Karpas-422 (cell line): ENCODE results near the gene IRX6. TPM values are rescaled to one million over a fixed set of nuclear protein-coding genes. Genes with fewer than 3 reads are reported as not detected.

Source experiments
- DNase-seq: peaks from one replicate; pipeline ENCODE4 v3.0.0-alpha.2; 2015
- H2AFZ ChIP-seq: fragments of 200-600 bp; sonication (generic); 2 replicates; pipeline ENCODE4 v1.6.1; 2014; ENCODE audit warnings: antibody characterized with exemption, low read length, mixed read lengths
- H3K27ac ChIP-seq: fragments of 200-600 bp; sonication (generic); 2 replicates; pipeline ENCODE4 v1.5.1; 2014; ENCODE audit warnings: mild to moderate bottlenecking, low read length, moderate library complexity
- H3K27me3 ChIP-seq: fragments of 200-600 bp; sonication (generic); 2 replicates; pipeline ENCODE4 v1.6.1; 2014; ENCODE audit warnings: low read length, mixed read lengths
- H3K36me3 ChIP-seq: fragments of 200-600 bp; sonication (generic); 2 replicates; pipeline ENCODE4 v1.6.1; 2014; ENCODE audit warnings: low read length, mixed read lengths; ENCODE audit not compliant: insufficient read depth
- H3K4me1 ChIP-seq: fragments of 200-600 bp; sonication (generic); 2 replicates; pipeline ENCODE4 v1.6.1; 2014; ENCODE audit warnings: mild to moderate bottlenecking, low read length, mixed read lengths
- H3K4me2 ChIP-seq: fragments of 200-600 bp; sonication (generic); 2 replicates; pipeline ENCODE4 v1.6.1; 2014; ENCODE audit warnings: low read length, low read depth, mild to moderate bottlenecking; ENCODE audit not compliant: poor library complexity, severe bottlenecking
- H3K4me3 ChIP-seq: fragments of 200-600 bp; sonication (generic); 2 replicates; pipeline ENCODE4 v1.5.1; 2014; ENCODE audit warnings: mild to moderate bottlenecking, antibody characterized with exemption, low read length, mixed read lengths
- H3K79me2 ChIP-seq: fragments of 200-600 bp; sonication (generic); 2 replicates; pipeline ENCODE4 v1.6.1; 2014; ENCODE audit warnings: mild to moderate bottlenecking, low read length, mixed read lengths
- H3K9ac ChIP-seq: fragments of 200-600 bp; sonication (generic); 2 replicates; pipeline ENCODE4 v1.6.0; 2014; ENCODE audit warnings: low read length
- H3K9me2 ChIP-seq: fragments of 200-600 bp; sonication (generic), shearing (Covaris generic); replicated peaks from 2 replicates; pipeline ENCODE4 v1.6.0; 2014; ENCODE audit warnings: mild to moderate bottlenecking, low read length, moderate library complexity; ENCODE audit not compliant: insufficient read depth
- H3K9me3 ChIP-seq: fragments of 300-700, 200-600 bp; sonication (generic); 2 replicates; pipeline ENCODE4 v1.6.1; 2014; ENCODE audit warnings: low read length, mixed read lengths
- H4K20me1 ChIP-seq: fragments of 200-600 bp; sonication (generic); 2 replicates; pipeline ENCODE4 v1.6.1; 2014; ENCODE audit warnings: mild to moderate bottlenecking, antibody characterized with exemption, low read length, low read depth; ENCODE audit not compliant: insufficient read depth
- total RNA-seq: library from RNA; depleted of rRNA; stranded (reverse); fragments of >200 nt; shearing (Covaris generic); gene quantifications from 2 replicates; pipeline ENCODE4 v1.2.3, GENCODE V29; 2014; ENCODE audit warnings: low replicate concordance

IRX6 gene
- total RNA-seq, 1 experiment from 2014 or later, result not detected

GRCh38 chr16:55283812-55284717 is 39.9 kb upstream of the IRX6 start:
- H3K4me3 ChIP-seq, result no peak overlapping the region
- no peaks in the 10 kb centered on the region for H3K36me3 ChIP-seq
- H3K4me1 ChIP-seq, result no peaks in the 10 kb centered on the region
- peaks cover 6% of the 10 kb centered on the region for H3K9me3 ChIP-seq
- H3K27me3 ChIP-seq, result no peaks in the 10 kb centered on the region
- no peak overlapping the region for H2AFZ ChIP-seq
- no peaks in the 10 kb centered on the region for H4K20me1 ChIP-seq
- H3K9ac ChIP-seq, result no peak overlapping the region
- H3K27ac ChIP-seq, result no peak overlapping the region
- DNase-seq, result no peak
- H3K4me2 ChIP-seq, result no peak overlapping the region
- H3K9me2 ChIP-seq, result no peaks in the 10 kb centered on the region
- no peaks in the 10 kb centered on the region for H3K79me2 ChIP-seq

- Histone ChIP-seq H3K36me3 (no peaks in the 10 kb centered on the region), H3K9ac (no peak overlapping the region), H4K20me1 (no peaks in the 10 kb centered on the region), H2AFZ (no peak overlapping the region), H3K27ac (no peak overlapping the region), H3K4me1 (no peaks in the 10 kb centered on the region), H3K9me3 (peaks cover 6% of the 10 kb centered on the region), H3K9me2 (no peaks in the 10 kb centered on the region), H3K4me2 (no peak overlapping the region), H3K4me3 (no peak overlapping the region), H3K27me3 (no peaks in the 10 kb centered on the region), H3K79me2 (no peaks in the 10 kb centered on the region)
- DNase-seq, result no peak
Measured at GRCh38 chr16:55284718-55285099, 39.3 kb upstream of the IRX6 start.

DNA sequence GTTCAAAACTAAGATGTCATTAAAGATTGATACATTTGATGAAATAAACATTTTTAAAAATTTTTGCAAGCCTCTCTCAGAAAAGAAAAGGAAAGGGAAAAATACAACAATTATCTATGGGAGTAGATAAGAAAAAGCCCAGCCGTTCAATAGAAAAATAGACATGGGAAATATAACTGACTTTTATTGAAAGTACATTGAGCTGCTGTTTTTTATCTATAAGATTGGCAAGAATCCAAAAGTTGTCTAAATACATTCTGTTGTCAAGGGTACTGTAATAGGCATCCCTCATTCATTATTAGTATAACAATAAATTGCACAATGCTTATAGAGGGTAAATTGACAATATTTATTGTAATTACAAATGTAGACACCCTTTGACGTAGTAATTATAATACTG is 38.4 kb upstream of the IRX6 start:
- Histone ChIP-seq H3K9me2 (no peaks in the 10 kb centered on the region), H2AFZ (no peak overlapping the region), H3K79me2 (no peaks in the 10 kb centered on the region), H3K9me3 (peaks cover 6% of the 10 kb centered on the region), H3K27me3 (no peaks in the 10 kb centered on the region), H3K9ac (no peak overlapping the region), H4K20me1 (no peaks in the 10 kb centered on the region), H3K36me3 (no peaks in the 10 kb centered on the region), H3K4me1 (no peaks in the 10 kb centered on the region), H3K4me3 (no peak overlapping the region), H3K4me2 (no peak overlapping the region), H3K27ac (no peak overlapping the region)
- no peak for DNase-seq

- peaks cover 6% of the 10 kb centered on the region for H3K9me3 ChIP-seq
- no peaks in the 10 kb centered on the region for H3K27me3 ChIP-seq
- no peaks in the 10 kb centered on the region for H4K20me1 ChIP-seq
- H3K4me1 ChIP-seq, result peaks cover 12% of the 10 kb centered on the region
- no peak overlapping the region for H3K4me3 ChIP-seq
- no peak overlapping the region for H3K9ac ChIP-seq
- H3K79me2 ChIP-seq, result no peaks in the 10 kb centered on the region
- H3K9me2 ChIP-seq, result no peaks in the 10 kb centered on the region
- H2AFZ ChIP-seq, result no peak overlapping the region
- no peak overlapping the region for H3K4me2 ChIP-seq
- no peak for DNase-seq
- H3K36me3 ChIP-seq, result no peaks in the 10 kb centered on the region
- H3K27ac ChIP-seq, result no peak overlapping the region
Measured at GRCh38 chr16:55289353-55289752, 34.6 kb upstream of the IRX6 start.

DNA sequence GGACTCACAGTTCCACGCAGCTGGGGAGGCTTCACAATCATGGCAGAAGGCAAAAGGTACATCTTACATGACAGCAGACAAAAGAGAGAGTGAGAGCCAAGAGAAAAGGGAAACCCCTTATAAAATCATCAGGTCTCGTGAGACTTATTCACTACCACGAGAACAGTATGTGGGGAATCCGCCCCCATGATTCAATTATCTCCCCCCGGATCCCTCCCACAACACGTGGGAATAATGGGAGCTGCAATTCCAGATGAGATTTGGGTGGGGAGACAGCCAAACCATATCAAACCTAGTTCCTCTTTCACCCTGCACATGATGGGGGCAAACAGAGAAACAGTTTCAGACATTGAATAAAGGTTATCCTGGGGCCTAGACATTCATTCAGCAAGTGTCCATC is 32.2 kb upstream of the IRX6 start:
- Histone ChIP-seq H3K9me2 (no peaks in the 10 kb centered on the region), H3K9ac (no peak overlapping the region), H3K9me3 (peaks cover 6% of the 10 kb centered on the region), H3K27me3 (no peaks in the 10 kb centered on the region), H3K4me3 (no peak overlapping the region), H3K36me3 (no peaks in the 10 kb centered on the region), H3K27ac (no peak overlapping the region), H3K79me2 (no peaks in the 10 kb centered on the region), H3K4me2 (no peak overlapping the region), H4K20me1 (no peaks in the 10 kb centered on the region), H2AFZ (no peak overlapping the region), H3K4me1 (peaks cover 12% of the 10 kb centered on the region)
- no peak for DNase-seq

GRCh38 chr16:55292491-55292890 is 31.5 kb upstream of the IRX6 start:
- no peaks in the 10 kb centered on the region for H4K20me1 ChIP-seq
- peaks cover 6% of the 10 kb centered on the region for H3K9me3 ChIP-seq
- no peak for DNase-seq
- H3K9me2 ChIP-seq, result no peaks in the 10 kb centered on the region
- H3K4me3 ChIP-seq, result no peak overlapping the region
- H3K79me2 ChIP-seq, result no peaks in the 10 kb centered on the region
- no peak overlapping the region for H3K27ac ChIP-seq
- no peaks in the 10 kb centered on the region for H3K36me3 ChIP-seq
- H3K4me2 ChIP-seq, result peak overlapping the region; percentile 18
- H3K27me3 ChIP-seq, result no peaks in the 10 kb centered on the region
- H3K9ac ChIP-seq, result peak overlapping the region; percentile 26; the same call in 1 of the 2 replicates
- H3K4me1 ChIP-seq, result peaks cover 12% of the 10 kb centered on the region
- no peak overlapping the region for H2AFZ ChIP-seq

- Histone ChIP-seq H3K9me2 (no peaks in the 10 kb centered on the region), H3K36me3 (no peaks in the 10 kb centered on the region), H3K9ac (no peak overlapping the region), H3K4me3 (no peak overlapping the region), H3K27me3 (no peaks in the 10 kb centered on the region; the same call in 1 of the 2 replicates), H4K20me1 (no peaks in the 10 kb centered on the region), H3K4me1 (peaks cover 12% of the 10 kb centered on the region), H3K27ac (no peak overlapping the region), H2AFZ (no peak overlapping the region), H3K79me2 (no peaks in the 10 kb centered on the region), H3K9me3 (no peaks in the 10 kb centered on the region), H3K4me2 (no peak overlapping the region)
- DNase-seq, result no peak
Measured at GRCh38 chr16:55294129-55294528, 29.9 kb upstream of the IRX6 start.

DNA sequence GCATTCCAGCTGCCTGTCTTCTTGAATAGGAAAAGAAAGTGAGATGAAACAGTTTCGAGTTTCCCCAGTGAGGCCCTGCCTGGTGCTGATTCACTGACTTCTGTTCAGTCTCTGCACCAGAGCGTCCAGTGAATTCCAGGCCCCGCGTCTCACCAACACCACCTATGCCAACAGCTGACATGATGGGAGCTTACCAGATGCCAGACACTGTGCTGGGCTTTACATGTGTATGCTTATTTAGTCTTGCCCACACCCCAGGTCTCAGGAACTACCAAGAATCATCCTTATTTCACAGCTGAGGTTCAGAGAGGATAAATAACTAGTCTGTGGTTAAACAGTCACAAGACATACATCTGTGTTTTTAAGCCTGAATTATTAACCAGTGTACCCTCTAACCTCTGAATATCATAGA is 29.1 kb upstream of the IRX6 start:
- DNase-seq, result no peak
- Histone ChIP-seq H3K4me2 (no peak overlapping the region), H3K9ac (no peak overlapping the region), H3K4me1 (peaks cover 12% of the 10 kb centered on the region), H3K27me3 (no peaks in the 10 kb centered on the region; the same call in 1 of the 2 replicates), H3K9me3 (no peaks in the 10 kb centered on the region), H3K27ac (no peak overlapping the region), H3K4me3 (no peak overlapping the region), H3K9me2 (no peaks in the 10 kb centered on the region), H3K79me2 (no peaks in the 10 kb centered on the region), H2AFZ (no peak overlapping the region), H3K36me3 (no peaks in the 10 kb centered on the region), H4K20me1 (no peaks in the 10 kb centered on the region)
